GM12875 (cell line): ENCODE data around the gene WDR46.
"Not testable (repeated sequence)": the region's sequence is repeated elsewhere in the genome, so short reads cannot be mapped to it uniquely, and the experiment has no call there.

Experiments used
- H3K4me3 ChIP-seq: one replicate; pipeline ENCODE4 v1.5.1; 2011; ENCODE audit warnings: low read depth, low read length, control low read depth
- CTCF ChIP-seq: IDR thresholded peaks from 2 replicates; pipeline ENCODE4 v1.5.1; 2011; ENCODE audit warnings: low read depth, mild to moderate bottlenecking, control low read depth, inconsistent platforms, low read length, moderate library complexity, borderline replicate concordance; ENCODE audit not compliant: insufficient read depth

WDR46 gene

DNA sequence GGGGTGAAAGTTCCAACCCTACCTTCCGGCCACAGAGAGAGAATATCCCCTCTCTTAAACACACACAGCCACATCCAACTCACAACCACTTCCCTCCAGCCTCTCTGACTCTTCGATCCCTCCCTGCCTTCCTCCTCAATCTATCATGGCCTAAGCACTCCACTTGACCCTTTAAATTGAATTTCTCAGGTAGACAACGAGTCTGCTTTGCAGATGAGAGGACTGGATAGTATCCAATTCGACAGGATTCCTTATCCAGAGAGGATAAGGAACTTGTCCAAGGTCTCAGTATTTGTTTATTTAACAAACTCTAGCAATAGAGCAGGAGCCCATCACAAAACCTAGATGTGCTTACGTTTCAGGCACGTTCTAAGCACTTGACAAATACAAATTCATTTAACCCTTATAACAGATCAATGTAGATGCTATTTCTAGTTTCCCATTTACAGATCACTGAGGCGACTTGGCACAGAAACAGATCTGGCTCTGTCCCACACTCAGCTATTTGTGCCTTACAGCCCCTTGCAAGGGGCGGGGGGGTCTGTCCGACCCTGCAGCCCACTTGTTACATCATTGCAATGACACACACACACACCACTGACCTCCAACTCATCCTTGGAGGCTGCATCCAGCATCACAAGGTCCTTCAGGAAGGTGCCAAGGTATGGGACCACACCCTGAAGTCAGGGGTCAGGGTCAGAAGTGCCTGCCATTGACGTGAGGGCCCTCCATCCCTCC is 5.2 kb upstream of the WDR46 start:
- H3K4me3 ChIP-seq = no peak overlapping the region
- TF ChIP-seq CTCF = no peak

DNA sequence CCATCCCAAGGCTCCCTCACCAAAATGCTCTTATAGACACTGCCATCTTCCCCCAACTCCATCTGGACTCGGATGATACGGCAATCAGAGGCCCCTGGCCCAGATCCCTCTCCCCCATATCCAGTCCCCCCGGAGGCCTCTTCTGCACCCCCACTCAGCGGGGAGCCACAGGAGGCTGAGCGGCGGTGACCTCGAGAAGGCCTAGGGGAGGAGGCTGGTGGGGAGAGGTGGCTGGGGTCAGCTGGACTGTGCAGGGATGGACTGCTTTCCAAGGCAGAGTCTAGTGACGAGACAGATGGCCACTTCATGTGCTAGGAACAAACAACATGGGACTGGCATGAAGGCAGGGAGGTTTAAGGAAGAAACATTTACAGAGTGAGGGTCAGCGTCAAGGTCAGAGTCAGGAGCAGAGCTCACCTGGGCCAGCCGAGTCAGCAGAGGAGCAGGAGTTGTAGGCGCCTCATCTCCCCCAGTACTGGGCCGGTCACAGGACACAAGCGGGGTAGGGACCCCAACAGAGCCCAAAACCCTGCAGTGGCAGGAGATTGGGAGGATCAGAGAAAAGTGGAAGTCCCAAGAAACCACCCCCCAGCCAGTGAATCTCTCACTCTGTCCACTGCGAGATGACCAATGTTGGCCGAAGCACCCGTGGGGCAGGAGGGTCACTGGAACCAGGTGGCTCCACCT is 4.1 kb upstream of the WDR46 start:
- TF ChIP-seq CTCF = no peak
- H3K4me3 ChIP-seq = no peak overlapping the region

DNA sequence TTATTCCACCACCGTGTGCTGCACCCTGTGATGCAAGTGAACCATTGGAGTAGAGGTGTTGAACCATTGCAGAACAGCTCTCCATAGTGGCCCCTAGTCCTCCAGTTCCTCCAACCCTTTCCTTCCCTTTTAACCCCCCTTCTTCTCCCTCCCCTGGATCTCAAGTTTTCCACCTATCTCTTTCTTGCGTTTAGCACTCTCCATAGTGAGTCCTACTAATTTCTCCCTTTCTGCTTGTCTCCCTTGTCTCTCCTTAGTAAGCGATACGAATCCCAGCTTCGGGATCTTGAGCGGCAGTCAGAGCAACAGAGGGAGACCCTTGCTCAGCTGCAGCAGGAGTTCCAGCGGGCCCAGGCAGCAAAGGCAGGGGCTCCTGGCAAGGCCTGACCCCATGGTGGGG is 1.4 kb upstream of the WDR46 start:
- no peak for TF ChIP-seq CTCF
- peak overlapping the region; percentile 64 for H3K4me3 ChIP-seq

DNA sequence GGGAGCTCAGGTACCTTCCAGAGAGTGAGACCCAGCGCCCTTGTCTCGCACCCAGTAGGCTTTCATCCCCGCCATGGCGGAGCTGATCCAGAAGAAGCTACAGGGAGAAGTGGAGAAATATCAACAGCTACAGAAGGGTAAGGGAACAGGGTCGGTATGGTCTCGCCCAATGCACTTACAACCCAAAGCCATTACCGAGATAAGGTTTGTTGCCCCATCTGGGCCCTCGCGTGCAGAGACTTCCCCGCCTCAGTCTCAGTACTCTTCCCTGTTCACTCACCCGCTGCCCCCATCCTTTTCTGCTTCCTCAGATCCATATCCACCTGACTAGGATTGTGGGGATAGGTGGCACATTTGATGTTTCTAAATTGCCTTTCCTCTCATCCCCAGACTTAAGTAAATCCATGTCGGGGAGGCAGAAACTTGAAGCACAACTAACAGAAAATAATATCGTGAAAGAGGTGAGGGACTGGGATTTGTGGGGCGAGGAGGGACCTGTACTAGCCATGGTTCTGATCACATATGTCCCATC is 811 bp upstream of the WDR46 start:
- no peak for TF ChIP-seq CTCF
- H3K4me3 ChIP-seq = peak overlapping the region; percentile 64

- TF ChIP-seq CTCF = no peak
- peak overlapping the region; percentile 64 for H3K4me3 ChIP-seq
Measured at GRCh38 chr6:33288141-33288920, 708 bp downstream of the WDR46 start.

GRCh38 chr6:33286946-33287914 is 1.8 kb downstream of the WDR46 start:
- no peak overlapping the region for H3K4me3 ChIP-seq
- no peak for TF ChIP-seq CTCF

- not testable (repeated sequence) for H3K4me3 ChIP-seq
Measured at GRCh38 chr6:33285214-33285613, 3.8 kb downstream of the WDR46 start.
